D341Med (cell line): Measurements from ENCODE around the gene CRIM1.
A peak's percentile ranks its signal among the peaks of the same experiment; 100 is the strongest.

Experiments
- DNase-seq: peaks from one replicate; pipeline ENCODE4 v3.0.0; 2012; ENCODE audit warnings: low spot score

The CRIM1 gene

GRCh38 chr2:36456227-36457175, 100.9 kb downstream of the CRIM1 start:
- DNase-seq, result no peak

GRCh38 chr2:36458106-36458505, 102.5 kb downstream of the CRIM1 start:
- no peak for DNase-seq

- peak; percentile 48 for DNase-seq
Observed at GRCh38 chr2:36459725-36460137, 104.2 kb downstream of the CRIM1 start.

GRCh38 chr2:36461039-36461681, 105.6 kb downstream of the CRIM1 start:
- DNase-seq, result no peak

GRCh38 chr2:36462311-36462935, 106.8 kb downstream of the CRIM1 start:
- DNase-seq, result no peak

GRCh38 chr2:36463365-36463764, 107.8 kb downstream of the CRIM1 start:
- no peak for DNase-seq

- no peak for DNase-seq
Observed at GRCh38 chr2:36464006-36464721, 108.6 kb downstream of the CRIM1 start.

- DNase-seq, result no peak
Observed at GRCh38 chr2:36466135-36466534, 110.6 kb downstream of the CRIM1 start.

GRCh38 chr2:36468463-36469105, 113.0 kb downstream of the CRIM1 start:
- DNase-seq, result no peak

- no peak for DNase-seq
Observed at GRCh38 chr2:36469106-36469477, 113.5 kb downstream of the CRIM1 start.

- DNase-seq, result no peak
Observed at GRCh38 chr2:36469710-36470109, 114.1 kb downstream of the CRIM1 start.

- no peak for DNase-seq
Observed at GRCh38 chr2:36473230-36473629, 117.7 kb downstream of the CRIM1 start.

GRCh38 chr2:36476411-36476810, 120.8 kb downstream of the CRIM1 start:
- no peak for DNase-seq

GRCh38 chr2:36477315-36477714, 121.7 kb downstream of the CRIM1 start:
- no peak for DNase-seq

GRCh38 chr2:36477746-36478145, 122.2 kb downstream of the CRIM1 start:
- DNase-seq, result no peak

GRCh38 chr2:36478332-36478738, 122.8 kb downstream of the CRIM1 start:
- DNase-seq, result no peak

GRCh38 chr2:36478999-36479398, 123.4 kb downstream of the CRIM1 start:
- DNase-seq, result no peak

- no peak for DNase-seq
Observed at GRCh38 chr2:36479406-36479805, 123.8 kb downstream of the CRIM1 start.

GRCh38 chr2:36480028-36480427, 124.5 kb downstream of the CRIM1 start:
- no peak for DNase-seq

GRCh38 chr2:36480636-36481035, 125.1 kb downstream of the CRIM1 start:
- DNase-seq, result no peak

GRCh38 chr2:36481709-36482108, 126.1 kb downstream of the CRIM1 start:
- no peak for DNase-seq
